Upper lobe of left lung (tissue), 6 donors: ENCODE measurements around the gene PLSCR2. TPM values are rescaled to one million over a fixed set of nuclear protein-coding genes. Genes with fewer than 3 reads are reported as not detected.

Experiments
- ATAC-seq, 2 donors: fragments of 200-7000 bp; cut with Tn5 transposase; one replicate each; pipeline ENCODE4 v1.9.1; 2022; ENCODE audit warnings: mild to moderate bottlenecking in 2 of 2, moderate library complexity in 2 of 2; ENCODE audit not compliant: low FRiP score in 2 of 2
- DNase-seq, 2 donors: peaks; one replicate each; pipeline ENCODE4 v3.0.0-alpha.2; 2019 to 2020
- H3K27ac ChIP-seq, 4 donors: fragments of 200-600 bp; sonication (generic); one replicate each; pipeline ENCODE4 v1.5.1; 2016 to 2019
- H3K27me3 ChIP-seq, 4 donors: fragments of 200-600 bp; sonication (generic); one replicate each; pipeline ENCODE4 v1.5.1; 2017 to 2019
- H3K36me3 ChIP-seq, 4 donors: fragments of 200-600 bp; sonication (generic); one replicate each; pipeline ENCODE4 v1.5.1; 2016 to 2019
- H3K4me1 ChIP-seq, 4 donors: fragments of 200-600 bp; sonication (generic); one replicate each; pipeline ENCODE4 v1.5.1; 2018 to 2019
- H3K4me3 ChIP-seq, 4 donors: fragments of 200-600 bp; sonication (generic); one replicate each; pipeline ENCODE4 v1.5.1; 2017 to 2019; ENCODE audit warnings: mild to moderate bottlenecking in 2 of 4, moderate library complexity in 1 of 4
- H3K9me3 ChIP-seq, 4 donors: fragments of 200-600 bp; sonication (generic); one replicate each; pipeline ENCODE4 v1.5.1; 2018 to 2019
- EP300 ChIP-seq, 4 donors: sonication (generic); formaldehyde crosslinking; IDR thresholded peaks; one replicate each; pipeline ENCODE4 v1.5.1; 2017; ENCODE audit warnings: antibody characterized with exemption in 4 of 4, control low read depth in 2 of 4
- POLR2A ChIP-seq, 4 donors: fragments of 450-650 bp; IDR thresholded peaks; one replicate each; pipeline ENCODE4 v1.5.1; 2016 to 2017; ENCODE audit warnings: antibody characterized with exemption in 4 of 4, mild to moderate bottlenecking in 2 of 4
- POLR2AphosphoS5 ChIP-seq, 2 donors: sonication (generic); formaldehyde crosslinking; IDR thresholded peaks; one replicate each; pipeline ENCODE4 v1.5.1; 2017; ENCODE audit warnings: antibody characterized with exemption in 2 of 2
- WGBS, 2 donors: methylation state at CpG; one replicate each; pipeline ENCODE4 v1.1.5; 2017 to 2018; 5-methylcytosine and 5-hydroxymethylcytosine counted together
- total RNA-seq, 6 donors: library from RNA; depleted of rRNA in 4 of 6; stranded (reverse); fragments of >200 nt in 4 of 6; gene quantifications; one replicate each; pipeline versions ENCODE4 v1.1.0 to v1.2.1, GENCODE V29; 2016 to 2021
- TF ChIP-seq, protein P1 (sequence below), 6 experiments: fragments of 450-650 bp in 4 of 6; fragments of 200-600 bp in 2 of 6; sonication (generic) in 2 of 6; IDR thresholded peaks; one replicate each; pipeline ENCODE4 v1.5.1; 2016 to 2019; ENCODE audit warnings: antibody characterized with exemption in 6 of 6
- donor health status: DM: no; HTN: no; CAD: no; lungs with moderate emphysema.
- donor health status: DM: no; HTN: yes; CAD: no; lungs with severe emphysema.

The PLSCR2 gene
- total RNA-seq, 6 donors from 2014 or later = 0.31 TPM; not detected in 5

- Histone ChIP-seq H3K27me3 (no peaks in the 10 kb centered on the region), H3K4me3 (no peak overlapping the region), H3K9me3 (no peaks in the 10 kb centered on the region), H3K36me3 (no peaks in the 10 kb centered on the region), H3K27ac (no peak overlapping the region), H3K4me1 (no peaks in the 10 kb centered on the region)
- no peak for DNase-seq
- ATAC-seq = no peak
- TF ChIP-seq, protein P1, sequence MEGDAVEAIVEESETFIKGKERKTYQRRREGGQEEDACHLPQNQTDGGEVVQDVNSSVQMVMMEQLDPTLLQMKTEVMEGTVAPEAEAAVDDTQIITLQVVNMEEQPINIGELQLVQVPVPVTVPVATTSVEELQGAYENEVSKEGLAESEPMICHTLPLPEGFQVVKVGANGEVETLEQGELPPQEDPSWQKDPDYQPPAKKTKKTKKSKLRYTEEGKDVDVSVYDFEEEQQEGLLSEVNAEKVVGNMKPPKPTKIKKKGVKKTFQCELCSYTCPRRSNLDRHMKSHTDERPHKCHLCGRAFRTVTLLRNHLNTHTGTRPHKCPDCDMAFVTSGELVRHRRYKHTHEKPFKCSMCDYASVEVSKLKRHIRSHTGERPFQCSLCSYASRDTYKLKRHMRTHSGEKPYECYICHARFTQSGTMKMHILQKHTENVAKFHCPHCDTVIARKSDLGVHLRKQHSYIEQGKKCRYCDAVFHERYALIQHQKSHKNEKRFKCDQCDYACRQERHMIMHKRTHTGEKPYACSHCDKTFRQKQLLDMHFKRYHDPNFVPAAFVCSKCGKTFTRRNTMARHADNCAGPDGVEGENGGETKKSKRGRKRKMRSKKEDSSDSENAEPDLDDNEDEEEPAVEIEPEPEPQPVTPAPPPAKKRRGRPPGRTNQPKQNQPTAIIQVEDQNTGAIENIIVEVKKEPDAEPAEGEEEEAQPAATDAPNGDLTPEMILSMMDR (IDR thresholded peaks at IDR 0.05) = no peak
- TF ChIP-seq POLR2A (IDR thresholded peaks at IDR 0.05) (no peak), EP300 (IDR thresholded peaks at IDR 0.05) (no peak), POLR2AphosphoS5 (IDR thresholded peaks at IDR 0.05) (no peak)
- WGBS, 2 donors = 66 to 76% methylated on average over 1 of the region's 1 CpG
Observed at GRCh38 chr3:146386936-146387335, 82.4 kb downstream of the PLSCR2 start.

DNA sequence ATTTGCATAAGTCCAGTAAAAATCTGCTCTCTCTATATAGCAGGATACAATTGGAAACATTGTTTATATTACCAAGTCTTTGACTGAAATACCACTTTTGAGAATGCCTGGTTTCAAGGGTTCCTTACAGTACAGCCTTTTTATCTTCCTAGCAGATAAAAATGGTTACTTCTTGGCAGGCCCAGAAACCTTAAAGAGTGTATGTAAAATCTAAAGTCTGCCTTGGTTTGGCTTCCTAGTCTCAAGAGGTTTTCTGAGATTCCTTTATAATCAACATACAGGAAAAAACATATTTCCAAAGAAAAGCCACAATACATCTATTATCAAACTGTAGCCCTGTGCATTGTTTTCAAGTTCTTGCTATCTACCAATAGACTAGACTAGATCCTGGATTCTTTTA, 84.6 kb downstream of the PLSCR2 start:
- no peaks in the 10 kb centered on the region for H3K36me3 ChIP-seq
- no peaks in the 10 kb centered on the region for H3K9me3 ChIP-seq
- ATAC-seq (no peak), DNase-seq (no peak)
- H3K4me1 ChIP-seq = no peaks in the 10 kb centered on the region
- no peak overlapping the region for H3K4me3 ChIP-seq
- H3K27me3 ChIP-seq = no peaks in the 10 kb centered on the region
- H3K27ac ChIP-seq = no peak overlapping the region
- TF ChIP-seq EP300 (IDR thresholded peaks at IDR 0.05) (no peak), POLR2AphosphoS5 (IDR thresholded peaks at IDR 0.05) (no peak), POLR2A (IDR thresholded peaks at IDR 0.05) (no peak)
- TF ChIP-seq, protein P1 (IDR thresholded peaks at IDR 0.05) = no peak

Other genes with a start within 250 kb of the PLSCR2 start
- 10 to 100 TPM; 16.8 to 56.4 (median 37.8) TPM for gene PLSCR4, start 218.5 kb downstream of the PLSCR2 start, total RNA-seq
- 100 to 1,000 TPM in 3 of 6 donors, 10 to 100 TPM in 3; 77.4 to 173 (median 97.0) TPM for gene PLSCR1, start 75.0 kb upstream of the PLSCR2 start, total RNA-seq
- not detected for gene PLSCR5, start 135.8 kb upstream of the PLSCR2 start, total RNA-seq